ENCODE data around the gene POLD4.
A peak's percentile ranks its signal among the peaks of the same experiment; 100 is the strongest.

Gene POLD4

DNA sequence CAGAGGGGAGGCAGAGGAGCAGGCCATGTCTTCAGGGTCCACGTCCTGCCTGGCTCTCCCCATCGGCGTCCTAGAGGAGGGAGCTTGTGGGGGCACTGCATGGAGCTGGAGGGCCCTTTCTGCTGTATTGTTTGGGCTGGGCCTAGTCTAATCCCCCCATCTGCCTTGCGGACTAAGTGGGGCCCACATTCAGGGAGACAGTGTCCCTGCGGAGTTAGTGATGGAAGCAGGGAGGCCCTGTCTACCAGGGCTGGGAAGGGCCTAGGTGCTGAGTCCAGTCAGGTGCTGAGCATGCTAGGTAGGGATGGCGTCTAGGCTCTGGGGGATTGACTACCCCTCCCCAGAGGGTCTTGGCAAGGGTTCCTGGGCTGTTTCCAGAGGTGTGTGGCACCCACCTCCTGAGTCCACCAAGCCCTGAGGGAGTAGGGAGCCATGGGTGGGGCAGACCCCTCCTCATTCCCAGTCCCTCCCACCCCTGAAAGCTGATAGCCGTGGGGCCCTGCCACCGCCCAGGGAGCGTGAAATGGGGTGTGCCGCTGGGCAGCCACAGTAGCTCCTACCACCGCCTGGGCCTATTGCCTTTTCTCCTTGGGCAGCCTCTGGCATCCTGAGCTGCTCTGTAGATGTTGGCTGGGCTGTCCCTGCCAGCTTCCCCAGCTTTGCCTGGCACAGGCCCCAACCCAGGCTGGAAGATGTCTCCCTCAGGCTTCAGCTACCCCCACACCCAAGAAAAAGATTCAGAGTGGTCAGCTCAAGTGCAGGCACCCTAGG lies 1.9 kb upstream of the POLD4 start:
- peaks cover 42% of the 10 kb centered on the region for H3K4me1 Mint-ChIP-seq (ENCODE audit: low read depth)
- peak overlapping the region; percentile 99 for H3K27ac Mint-ChIP-seq
- H3K36me3 Mint-ChIP-seq (ENCODE audit: low read depth), result peaks cover 4% of the 10 kb centered on the region
- H3K27me3 Mint-ChIP-seq, result no peaks in the 10 kb centered on the region
- DNase-seq, result no peak
- H3K4me3 Mint-ChIP-seq, result no peak overlapping the region
- H3K9me3 Mint-ChIP-seq, result no peaks in the 10 kb centered on the region

DNA sequence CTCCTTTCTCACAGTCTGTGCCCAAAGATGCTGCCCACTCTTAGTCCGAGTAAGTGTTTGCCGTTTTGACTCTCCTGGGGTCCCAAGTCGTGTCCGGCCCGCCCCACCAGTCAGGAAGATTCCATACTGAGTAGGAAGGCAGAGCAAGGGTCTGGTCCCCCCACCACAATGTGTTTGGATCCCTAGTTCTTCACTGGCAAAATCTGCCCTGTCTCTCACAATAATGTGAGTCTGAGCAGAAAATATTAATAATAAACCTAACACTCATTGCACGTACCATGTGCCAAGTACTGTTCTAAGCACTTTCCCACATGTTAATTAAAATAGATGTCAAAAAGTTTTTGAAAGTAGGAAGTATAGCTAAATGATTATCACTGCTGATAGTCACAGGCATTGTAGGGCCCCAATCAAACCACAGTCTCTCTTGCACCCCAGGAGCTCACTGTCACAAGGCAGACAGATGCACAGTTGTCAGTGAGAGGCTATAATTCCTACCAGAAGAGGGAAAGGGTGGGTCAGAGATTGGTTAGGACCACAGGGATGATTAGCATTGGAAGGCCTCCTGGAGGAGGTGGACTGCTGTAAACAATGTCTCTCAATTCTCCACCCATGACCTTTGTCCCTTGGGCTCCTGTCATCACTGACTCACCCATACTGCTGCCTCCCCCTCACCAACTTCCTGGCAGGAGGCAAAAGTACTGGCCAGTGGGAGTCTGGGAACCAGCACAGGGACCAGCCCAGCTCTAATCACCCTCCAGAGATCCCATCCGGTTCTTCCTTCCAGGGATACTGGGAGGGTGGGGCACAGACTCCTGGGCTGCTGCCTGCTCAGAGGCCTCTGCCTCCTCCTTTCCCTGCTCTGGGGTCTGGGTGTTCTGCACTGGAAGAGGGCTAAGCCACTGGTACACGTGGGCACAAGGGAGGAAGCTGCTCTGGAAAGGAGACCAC lies 1.0 kb upstream of the POLD4 start:
- no peak for DNase-seq
- H3K4me1 Mint-ChIP-seq (ENCODE audit: low read depth), result peaks cover 51% of the 10 kb centered on the region
- H3K27me3 Mint-ChIP-seq, result no peaks in the 10 kb centered on the region
- H3K4me3 Mint-ChIP-seq, result peak overlapping the region; percentile 95
- H3K27ac Mint-ChIP-seq, result peak overlapping the region; percentile 99
- H3K36me3 Mint-ChIP-seq (ENCODE audit: low read depth), result peaks cover 4% of the 10 kb centered on the region
- no peaks in the 10 kb centered on the region for H3K9me3 Mint-ChIP-seq

DNA sequence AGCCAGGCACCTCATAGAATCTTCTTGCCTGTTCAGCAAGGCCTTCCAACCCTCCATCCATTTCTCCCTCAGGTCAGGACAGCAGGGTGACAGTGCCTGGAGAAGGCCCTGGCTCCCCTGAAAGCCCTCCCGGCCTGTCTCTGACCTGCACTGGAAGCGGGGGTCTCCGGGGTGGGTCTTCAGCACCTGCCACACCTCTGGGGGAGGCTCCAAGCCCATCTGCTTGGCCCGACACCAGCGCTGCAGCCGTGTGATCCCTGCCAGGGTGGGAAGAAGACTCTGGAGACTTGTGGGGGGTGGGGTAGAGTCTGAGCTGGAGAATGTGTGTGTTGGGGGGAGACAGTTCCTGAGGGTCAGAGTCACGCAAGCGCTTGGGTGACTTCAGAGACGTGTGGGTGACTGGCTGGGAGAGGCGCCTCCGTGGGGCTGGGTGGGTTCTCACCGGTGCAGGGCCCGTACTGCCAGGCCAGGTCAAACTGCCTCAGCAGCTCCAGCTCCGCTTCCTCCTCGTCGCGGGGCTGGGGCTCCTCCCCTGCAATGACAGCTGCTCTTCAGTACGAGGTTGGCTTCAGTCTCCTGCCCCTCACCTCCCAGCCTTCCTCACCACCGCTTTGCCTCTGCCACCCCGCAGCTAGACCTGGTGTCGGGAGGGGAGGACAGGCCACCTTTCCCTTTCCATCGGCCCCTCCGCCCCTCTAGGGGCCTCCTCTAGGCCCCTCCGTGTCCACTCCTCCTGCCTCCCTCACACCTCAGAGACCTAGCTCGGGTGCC lies 615 bp downstream of the POLD4 start:
- no peaks in the 10 kb centered on the region for H3K27me3 Mint-ChIP-seq
- H3K36me3 Mint-ChIP-seq (ENCODE audit: low read depth), result peaks cover 4% of the 10 kb centered on the region
- no peak for DNase-seq
- H3K9me3 Mint-ChIP-seq, result no peaks in the 10 kb centered on the region
- peak overlapping the region; percentile 99 for H3K27ac Mint-ChIP-seq
- peak overlapping the region; percentile 95 for H3K4me3 Mint-ChIP-seq
- peaks cover 67% of the 10 kb centered on the region for H3K4me1 Mint-ChIP-seq (ENCODE audit: low read depth)

DNA sequence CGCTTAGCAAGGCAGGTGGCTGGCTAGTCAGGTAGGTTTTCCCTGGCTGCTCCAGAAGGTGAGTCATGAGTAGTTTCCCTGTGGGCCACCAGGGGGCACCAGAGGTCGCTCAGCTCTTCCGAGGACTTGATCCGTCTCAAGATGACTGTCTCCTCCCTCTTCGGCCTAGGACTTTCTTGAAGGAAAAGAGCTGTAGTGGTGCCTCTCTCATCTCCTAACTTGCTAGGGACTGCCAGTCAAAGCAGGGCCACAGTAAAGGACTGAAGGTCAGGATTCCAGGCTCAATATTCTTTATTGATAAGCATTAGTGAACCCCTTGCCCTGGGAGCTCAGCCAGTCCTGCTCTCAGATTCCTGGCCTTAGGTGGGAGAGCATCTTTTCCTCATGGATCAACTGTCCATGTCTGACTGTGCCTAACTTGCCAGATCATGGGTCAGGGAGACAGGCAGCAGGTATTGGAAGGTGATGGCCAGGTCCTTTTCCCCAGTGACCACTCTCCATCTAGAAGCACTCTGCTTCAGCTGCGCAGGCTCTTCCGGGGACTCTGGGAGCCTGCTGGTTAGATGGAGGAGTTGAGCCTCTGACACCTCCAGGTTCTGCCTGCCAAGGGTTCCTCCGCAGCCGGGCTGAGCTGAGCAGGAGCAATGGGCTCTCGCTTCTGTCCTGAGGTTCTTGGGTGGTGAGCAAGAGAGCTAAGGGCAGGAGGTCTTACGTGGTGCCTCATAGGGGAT lies 1.9 kb downstream of the POLD4 start:
- H3K27ac Mint-ChIP-seq, result peak overlapping the region; percentile 90
- H3K36me3 Mint-ChIP-seq (ENCODE audit: low read depth), result peaks cover 4% of the 10 kb centered on the region
- no peaks in the 10 kb centered on the region for H3K9me3 Mint-ChIP-seq
- peak; percentile 75 for DNase-seq
- H3K27me3 Mint-ChIP-seq, result no peaks in the 10 kb centered on the region
- H3K4me1 Mint-ChIP-seq (ENCODE audit: low read depth), result peaks cover 65% of the 10 kb centered on the region
- H3K4me3 Mint-ChIP-seq, result peak overlapping the region; percentile 63

DNA sequence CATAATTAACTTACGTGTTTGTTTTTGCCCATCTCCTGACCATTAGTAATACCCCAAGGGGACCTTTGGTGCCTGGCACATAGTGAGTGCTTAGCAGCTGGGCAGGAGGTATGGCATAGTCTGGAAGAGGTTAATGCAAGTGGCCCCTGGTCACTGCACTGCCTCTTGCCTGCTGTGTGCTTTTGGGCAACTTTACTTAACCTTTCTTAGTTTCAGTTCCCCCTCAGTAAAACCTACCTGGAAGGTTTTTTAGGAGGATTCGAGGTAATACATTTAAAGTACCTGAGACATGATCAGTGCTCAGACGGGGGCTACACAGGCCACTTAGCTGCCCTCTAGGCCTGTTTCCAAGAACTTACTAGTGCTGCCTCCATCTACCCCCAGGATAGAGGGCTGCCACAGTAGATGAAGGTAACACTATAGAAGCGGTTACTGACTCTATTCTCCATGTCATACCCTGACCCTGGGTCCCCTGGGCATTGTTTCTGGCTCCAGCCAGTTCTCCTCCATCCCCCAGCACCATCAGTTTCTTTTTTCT lies 3.3 kb downstream of the POLD4 start:
- DNase-seq, result no peak
- Mint-ChIP-seq H3K4me3 (no peak overlapping the region), H3K9me3 (no peaks in the 10 kb centered on the region), H3K27ac (peak overlapping the region; percentile 42), H3K4me1 (ENCODE audit: low read depth) (peaks cover 79% of the 10 kb centered on the region), H3K36me3 (ENCODE audit: low read depth) (peaks cover 4% of the 10 kb centered on the region), H3K27me3 (no peaks in the 10 kb centered on the region)

DNA sequence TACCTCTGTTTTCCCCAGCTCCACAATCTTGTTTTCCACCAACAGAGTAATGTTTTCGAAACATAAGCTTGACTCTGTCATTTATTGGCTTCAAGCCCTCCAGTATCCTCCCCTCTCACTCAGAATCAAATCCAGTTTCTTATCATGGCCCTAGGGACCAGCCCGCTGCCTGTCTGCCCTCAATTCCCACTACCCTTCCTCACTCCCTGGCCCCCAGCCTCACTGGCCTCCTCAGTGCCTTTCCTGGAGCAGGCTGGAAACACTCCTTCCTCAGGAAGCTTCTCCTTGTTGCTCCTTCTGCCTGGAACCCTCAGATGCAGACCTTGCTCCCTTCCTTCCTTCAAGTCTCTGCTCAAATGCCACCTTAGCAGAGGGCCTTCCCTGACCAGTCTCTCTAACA lies 3.9 kb downstream of the POLD4 start:
- peaks cover 79% of the 10 kb centered on the region for H3K4me1 Mint-ChIP-seq (ENCODE audit: low read depth)
- H3K27ac Mint-ChIP-seq, result peak overlapping the region; percentile 42
- H3K36me3 Mint-ChIP-seq (ENCODE audit: low read depth), result peaks cover 4% of the 10 kb centered on the region
- no peaks in the 10 kb centered on the region for H3K27me3 Mint-ChIP-seq
- no peak for DNase-seq
- no peak overlapping the region for H3K4me3 Mint-ChIP-seq
- no peaks in the 10 kb centered on the region for H3K9me3 Mint-ChIP-seq

DNA sequence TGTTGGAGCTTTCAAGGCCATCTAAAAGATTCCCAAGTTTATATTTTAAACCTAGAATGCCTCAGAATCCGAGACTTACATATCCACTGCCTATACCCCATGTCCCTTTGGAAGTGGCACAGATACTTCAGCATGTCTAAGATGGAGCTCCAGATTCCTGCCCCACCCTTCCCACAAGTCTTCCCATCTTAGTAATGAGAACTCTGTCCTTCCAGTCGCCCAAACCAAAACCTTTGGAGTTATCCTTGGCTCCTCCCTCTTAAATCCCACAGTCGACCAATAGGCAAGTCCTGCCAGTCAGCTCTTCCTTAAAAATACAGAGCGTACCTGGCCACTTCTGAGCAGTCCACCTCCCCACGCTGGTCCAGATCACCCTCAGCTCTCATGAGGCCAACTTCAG lies 4.3 kb downstream of the POLD4 start:
- peaks cover 79% of the 10 kb centered on the region for H3K4me1 Mint-ChIP-seq (ENCODE audit: low read depth)
- peaks cover 4% of the 10 kb centered on the region for H3K36me3 Mint-ChIP-seq (ENCODE audit: low read depth)

DNA sequence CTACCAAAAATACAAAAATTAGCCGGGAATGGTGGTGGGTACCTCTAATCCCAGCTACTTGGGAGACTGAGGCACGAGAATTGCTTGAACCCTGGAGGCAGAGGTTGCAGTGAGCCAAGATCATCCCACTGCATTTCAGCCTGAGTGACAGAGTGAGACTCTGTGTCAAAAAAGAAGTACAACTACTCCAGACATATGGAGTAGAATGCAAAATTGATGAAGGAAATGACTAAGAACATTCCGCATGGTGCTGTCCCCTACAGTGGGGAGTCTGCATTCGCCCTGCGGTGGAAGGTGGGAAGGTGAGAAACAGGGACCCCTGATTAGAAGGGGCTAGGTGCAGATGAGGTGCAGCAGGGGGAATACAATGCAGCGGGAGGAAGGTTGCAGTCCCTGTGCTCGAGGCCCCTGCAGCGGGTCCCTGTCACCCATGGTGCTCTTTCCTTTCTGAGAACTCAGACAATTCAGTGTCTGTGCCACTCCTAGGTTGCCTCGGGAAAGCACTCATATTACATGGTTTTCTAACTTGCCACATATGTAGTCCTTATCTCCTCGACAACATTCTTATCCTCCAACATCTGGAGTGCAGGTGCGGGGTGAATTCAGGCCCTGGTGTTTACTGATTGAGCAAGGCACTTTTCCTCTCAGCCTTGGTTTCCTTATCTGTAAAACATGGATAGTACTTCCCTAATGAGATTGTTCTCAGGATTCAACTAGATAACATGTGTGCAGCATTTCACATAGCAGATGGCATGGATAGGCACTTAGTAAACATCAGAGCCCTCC lies 5.2 kb downstream of the POLD4 start:
- Mint-ChIP-seq H3K4me3 (no peak overlapping the region), H3K9me3 (no peaks in the 10 kb centered on the region)
- DNase-seq, result no peak

More for the DNA sequence above, 4.3 kb downstream of the POLD4 start:
- no peak for DNase-seq
- H3K27me3 Mint-ChIP-seq, result no peaks in the 10 kb centered on the region
- no peaks in the 10 kb centered on the region for H3K9me3 Mint-ChIP-seq
- no peak overlapping the region for H3K4me3 Mint-ChIP-seq
- H3K27ac Mint-ChIP-seq, result peak overlapping the region; percentile 42

DNA sequence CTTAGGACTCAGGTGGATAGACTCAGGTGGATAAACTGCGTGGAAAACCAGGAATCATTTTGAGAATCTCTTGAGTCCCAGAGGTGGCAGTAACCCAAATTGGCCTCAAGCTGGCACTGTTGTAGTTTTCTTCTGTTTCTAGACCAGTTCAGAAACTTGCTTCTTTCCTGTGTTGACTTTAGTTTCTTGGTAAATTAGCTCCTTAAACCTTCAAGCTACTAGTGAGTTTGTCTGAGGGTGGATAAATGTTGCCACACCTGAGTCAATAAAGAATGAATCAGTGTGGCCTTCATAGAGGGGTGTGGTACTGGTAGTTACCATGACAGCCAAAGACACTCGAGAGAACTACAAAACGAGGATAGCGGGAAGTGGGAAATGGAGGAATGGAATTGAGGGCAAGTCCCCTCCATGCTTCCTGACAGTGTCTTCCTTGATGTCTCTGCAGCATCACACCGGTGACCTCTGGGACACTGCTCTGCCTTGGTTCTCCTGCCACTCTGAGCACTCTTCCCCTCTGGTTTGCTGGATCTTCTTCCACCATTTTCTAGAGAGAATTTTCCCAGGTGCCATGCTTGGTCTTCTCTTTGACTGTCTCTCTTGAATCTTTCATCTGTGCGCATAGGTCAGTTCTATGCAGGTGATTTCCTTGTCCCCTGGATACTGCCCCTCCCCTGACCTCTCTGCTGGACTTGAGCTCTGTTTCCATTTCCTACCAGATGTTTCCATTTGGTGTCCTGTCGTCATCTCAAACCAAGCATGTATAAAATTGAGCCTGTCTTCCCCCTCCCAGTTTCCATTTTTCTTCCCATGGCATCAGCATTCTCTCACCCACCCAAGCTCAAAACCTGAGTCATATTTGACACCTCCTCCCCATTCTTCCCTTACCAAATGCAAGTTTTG lies 7.2 kb downstream of the POLD4 start:
- Mint-ChIP-seq H3K36me3 (ENCODE audit: low read depth) (no peaks in the 10 kb centered on the region), H3K9me3 (no peaks in the 10 kb centered on the region), H3K27me3 (no peaks in the 10 kb centered on the region), H3K4me1 (ENCODE audit: low read depth) (peaks cover 61% of the 10 kb centered on the region), H3K4me3 (no peak overlapping the region), H3K27ac (peak overlapping the region; percentile 75)
- no peak for DNase-seq

More for the DNA sequence above, 5.2 kb downstream of the POLD4 start:
- Mint-ChIP-seq H3K27ac (peak overlapping the region; percentile 7), H3K4me1 (ENCODE audit: low read depth) (peaks cover 76% of the 10 kb centered on the region), H3K36me3 (ENCODE audit: low read depth) (peaks cover 2% of the 10 kb centered on the region), H3K27me3 (no peaks in the 10 kb centered on the region)

DNA sequence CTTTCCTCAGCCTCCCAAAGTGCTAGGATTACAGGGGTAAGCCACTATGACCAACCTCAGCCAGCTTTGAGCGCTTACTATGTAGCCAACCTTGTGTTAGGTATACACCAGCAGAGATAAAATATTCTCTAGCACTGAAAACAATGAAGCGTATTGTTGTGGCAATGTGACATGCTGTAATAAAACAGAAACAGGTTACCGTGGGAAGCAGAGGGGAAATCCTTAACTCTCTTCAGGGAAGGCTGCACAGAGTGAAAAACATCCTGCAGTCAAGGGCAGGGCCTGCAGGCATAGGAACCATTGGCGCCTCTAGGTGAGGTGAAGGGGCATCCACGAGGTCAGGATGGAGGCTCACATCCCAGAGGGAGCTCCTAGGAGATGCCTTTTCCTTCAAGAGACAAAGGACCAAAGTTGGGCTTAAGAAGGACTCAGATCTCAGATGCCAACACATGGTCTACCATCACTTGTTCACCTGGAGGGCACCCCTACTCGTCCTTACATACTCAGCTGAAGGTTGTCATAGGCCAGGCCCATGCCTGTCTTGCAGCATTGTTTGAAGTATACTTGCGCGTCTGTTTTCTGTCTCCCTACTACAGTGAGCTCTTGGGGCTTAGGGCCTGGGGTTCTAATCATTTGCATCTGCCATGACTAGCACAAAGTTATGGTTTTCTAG lies 8.0 kb downstream of the POLD4 start:
- peaks cover 58% of the 10 kb centered on the region for H3K4me1 Mint-ChIP-seq (ENCODE audit: low read depth)

DNA sequence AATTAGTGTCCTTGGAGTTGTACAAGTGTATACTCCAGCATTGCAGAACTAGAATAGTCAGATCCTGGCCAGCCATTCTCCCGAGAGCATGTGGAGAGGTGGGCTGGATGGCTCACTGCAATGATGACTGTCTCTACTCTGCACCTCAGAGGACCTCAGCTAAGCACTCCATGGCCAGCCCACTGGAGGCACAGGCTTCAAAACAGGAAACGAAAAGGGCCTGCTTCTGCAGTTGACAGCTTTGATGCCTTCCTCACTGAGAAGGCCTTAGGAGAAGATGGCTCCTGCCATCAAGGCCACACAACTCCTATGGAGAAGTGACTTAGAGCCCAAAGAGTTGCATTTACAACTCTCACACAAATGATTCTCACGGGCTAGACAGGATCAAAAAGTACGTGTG lies 9.1 kb downstream of the POLD4 start:
- no peaks in the 10 kb centered on the region for H3K9me3 Mint-ChIP-seq

More for the DNA sequence above, 8.0 kb downstream of the POLD4 start:
- DNase-seq, result peak; percentile 35
- no peak overlapping the region for H3K4me3 Mint-ChIP-seq
- no peaks in the 10 kb centered on the region for H3K36me3 Mint-ChIP-seq (ENCODE audit: low read depth)
- H3K27ac Mint-ChIP-seq, result peak overlapping the region; percentile 75
- H3K27me3 Mint-ChIP-seq, result no peaks in the 10 kb centered on the region
- H3K9me3 Mint-ChIP-seq, result no peaks in the 10 kb centered on the region

DNA sequence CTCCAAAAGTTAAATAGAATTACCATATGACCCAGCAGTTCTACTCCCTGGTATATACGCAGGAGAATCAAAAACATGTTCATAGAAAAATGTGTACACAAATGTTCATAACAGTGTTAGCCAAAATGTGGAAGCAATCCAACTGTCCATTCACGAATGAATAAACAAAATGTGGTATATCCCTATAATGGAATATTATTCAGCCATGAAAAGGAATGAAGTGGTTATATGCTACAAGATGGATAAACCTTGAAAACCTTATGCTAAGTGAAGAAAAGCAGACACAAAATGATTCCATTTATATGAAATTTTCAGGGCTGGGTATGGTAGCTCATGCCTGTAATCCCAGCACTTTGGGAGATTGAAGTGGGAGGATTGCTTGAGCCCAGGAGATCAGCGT lies 16.1 kb downstream of the POLD4 start:
- DNase-seq, result no peak
- no peaks in the 10 kb centered on the region for H3K4me1 Mint-ChIP-seq (ENCODE audit: low read depth)
- no peaks in the 10 kb centered on the region for H3K9me3 Mint-ChIP-seq
- H3K27ac Mint-ChIP-seq, result no peak overlapping the region
- no peaks in the 10 kb centered on the region for H3K27me3 Mint-ChIP-seq
- H3K4me3 Mint-ChIP-seq, result no peak overlapping the region
- H3K36me3 Mint-ChIP-seq (ENCODE audit: low read depth), result no peaks in the 10 kb centered on the region

More for the DNA sequence above, 9.1 kb downstream of the POLD4 start:
- no peak for DNase-seq
- no peak overlapping the region for H3K4me3 Mint-ChIP-seq
- H3K36me3 Mint-ChIP-seq (ENCODE audit: low read depth), result no peaks in the 10 kb centered on the region
- peaks cover 48% of the 10 kb centered on the region for H3K4me1 Mint-ChIP-seq (ENCODE audit: low read depth)
- H3K27me3 Mint-ChIP-seq, result no peaks in the 10 kb centered on the region
- peak overlapping the region; percentile 75 for H3K27ac Mint-ChIP-seq
